ENCODE data around the gene TMEM128.

TMEM128 gene

GRCh38 chr4:4248029-4248884 lies at the start of gene TMEM128:
Gene TMEM128 (minus strand): TSS chr4:4248223. CDS start chr4:4248202, 21 bp downstream.
- H3K36me3 Mint-ChIP-seq (ENCODE audit: insufficient read depth) = peaks cover 18% of the 10 kb centered on the region
- DNase-seq (ENCODE audit: low spot score in 2 of 2) = peak; percentile 87 to 88
- peak within 1 kb of the TSS; percentile 96 for H3K4me3 Mint-ChIP-seq
- peaks cover 28% of the 10 kb centered on the region for H3K4me1 Mint-ChIP-seq
- peak; percentile 95 for ATAC-seq (replicated peaks; ENCODE audit: extremely low read depth, poor library complexity, severe bottlenecking)
- no peaks in the 10 kb centered on the region for H3K27me3 Mint-ChIP-seq
- H3K9me3 Mint-ChIP-seq = no peaks in the 10 kb centered on the region
- peak within 1 kb of the TSS; percentile 98 for H3K27ac Mint-ChIP-seq (ENCODE audit: low read depth)

DNA sequence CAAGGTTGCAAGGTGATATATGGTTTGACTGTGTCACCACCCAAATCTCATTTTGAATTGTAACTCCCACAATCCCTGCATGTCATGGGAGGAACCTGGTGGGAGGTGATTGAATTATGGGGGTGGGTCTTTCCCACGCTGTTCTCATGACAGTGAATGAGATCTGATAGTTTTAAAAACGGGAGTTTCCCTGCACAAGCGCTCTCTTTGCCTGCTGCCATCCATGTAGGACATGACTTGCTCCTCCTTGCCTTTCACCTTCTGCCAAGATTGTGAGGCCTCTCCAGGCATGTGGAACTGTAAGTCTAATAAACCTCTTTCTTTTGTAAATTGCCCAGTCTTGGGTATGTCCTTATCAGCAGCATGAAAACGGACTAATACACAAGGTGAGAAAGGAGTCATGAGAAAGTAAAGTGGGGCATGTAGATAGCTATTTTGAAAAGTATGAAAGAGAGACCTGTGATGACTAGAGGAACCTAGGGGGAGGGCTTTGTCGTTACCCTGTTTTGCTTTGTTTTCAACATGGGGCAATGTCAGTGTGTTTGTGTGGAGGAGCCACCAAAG lies 48.3 kb upstream of the TMEM128 start:
- ATAC-seq (replicated peaks; ENCODE audit: extremely low read depth, poor library complexity, severe bottlenecking) (no peak), DNase-seq (ENCODE audit: low spot score in 2 of 2) (no peak)
- Mint-ChIP-seq H3K27ac (ENCODE audit: low read depth) (peak overlapping the region; percentile 1), H3K27me3 (no peaks in the 10 kb centered on the region), H3K9me3 (no peaks in the 10 kb centered on the region), H3K4me1 (peaks cover 50% of the 10 kb centered on the region), H3K36me3 (ENCODE audit: insufficient read depth) (peaks cover 13% of the 10 kb centered on the region), H3K4me3 (no peak overlapping the region)

DNA sequence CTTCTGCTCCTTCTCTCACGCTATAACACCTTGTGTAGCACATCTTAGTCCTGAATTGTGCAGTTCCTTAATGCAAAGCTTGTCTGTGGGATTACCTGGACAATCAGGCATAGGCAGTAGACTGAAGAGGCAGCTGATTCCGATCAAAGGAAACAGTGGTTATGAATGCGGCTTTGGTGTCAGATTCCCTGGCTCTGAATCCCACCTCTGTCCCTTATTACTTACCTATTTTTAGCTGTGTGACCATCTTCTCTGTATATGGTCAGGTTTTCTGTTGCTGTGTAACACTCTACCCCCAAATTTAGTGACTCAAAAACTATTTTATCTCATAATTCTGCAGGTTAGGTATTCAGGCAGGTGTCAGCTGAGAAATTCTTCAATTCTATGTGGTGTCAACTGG lies 45.3 kb upstream of the TMEM128 start:
- no peak overlapping the region for H3K4me3 Mint-ChIP-seq
- ATAC-seq (replicated peaks; ENCODE audit: extremely low read depth, poor library complexity, severe bottlenecking) (no peak), DNase-seq (ENCODE audit: low spot score in 2 of 2) (no peak)
- no peak overlapping the region for H3K27ac Mint-ChIP-seq (ENCODE audit: low read depth)
- no peaks in the 10 kb centered on the region for H3K9me3 Mint-ChIP-seq
- peaks cover 13% of the 10 kb centered on the region for H3K36me3 Mint-ChIP-seq (ENCODE audit: insufficient read depth)
- H3K4me1 Mint-ChIP-seq = peaks cover 70% of the 10 kb centered on the region
- no peaks in the 10 kb centered on the region for H3K27me3 Mint-ChIP-seq

- no peaks in the 10 kb centered on the region for H3K9me3 Mint-ChIP-seq
- DNase-seq (ENCODE audit: low spot score in 2 of 2) (peak; percentile 96 to 98), ATAC-seq (replicated peaks; ENCODE audit: extremely low read depth, poor library complexity, severe bottlenecking) (peak; percentile 90)
- peak within 1 kb of the TSS; percentile 98 for H3K4me3 Mint-ChIP-seq
- peaks cover 73% of the 10 kb centered on the region for H3K4me1 Mint-ChIP-seq
- peak within 1 kb of the TSS; percentile 92 for H3K27ac Mint-ChIP-seq (ENCODE audit: low read depth)
- H3K27me3 Mint-ChIP-seq = no peaks in the 10 kb centered on the region
- H3K36me3 Mint-ChIP-seq (ENCODE audit: insufficient read depth) = peaks cover 20% of the 10 kb centered on the region
Measured at GRCh38 chr4:4289941-4290850, 42.2 kb upstream of the TMEM128 start, which contains the start of the genes LYAR and ZBTB49. Gene LYAR (minus strand): TSS chr4:4290154. CDS start chr4:4283742, 6,412 bp downstream. Gene ZBTB49 (plus strand): TSS chr4:4290251. CDS start chr4:4299946, 9,695 bp downstream.

GRCh38 chr4:4289597-4289940 lies 41.5 kb upstream of the TMEM128 start:
- DNase-seq (ENCODE audit: low spot score in 2 of 2) (no peak), ATAC-seq (replicated peaks; ENCODE audit: extremely low read depth, poor library complexity, severe bottlenecking) (peak; percentile 13)
- H3K4me3 Mint-ChIP-seq = peak overlapping the region; percentile 98
- no peaks in the 10 kb centered on the region for H3K9me3 Mint-ChIP-seq
- H3K27ac Mint-ChIP-seq (ENCODE audit: low read depth) = peak overlapping the region; percentile 92
- H3K4me1 Mint-ChIP-seq = peaks cover 70% of the 10 kb centered on the region
- peaks cover 26% of the 10 kb centered on the region for H3K36me3 Mint-ChIP-seq (ENCODE audit: insufficient read depth)
- H3K27me3 Mint-ChIP-seq = no peaks in the 10 kb centered on the region

- H3K4me1 Mint-ChIP-seq = peaks cover 70% of the 10 kb centered on the region
- no peak for DNase-seq (ENCODE audit: low spot score in 2 of 2)
- no peaks in the 10 kb centered on the region for H3K9me3 Mint-ChIP-seq
- ATAC-seq (replicated peaks; ENCODE audit: extremely low read depth, poor library complexity, severe bottlenecking) = no peak
- peak overlapping the region; percentile 92 for H3K27ac Mint-ChIP-seq (ENCODE audit: low read depth)
- peaks cover 31% of the 10 kb centered on the region for H3K36me3 Mint-ChIP-seq (ENCODE audit: insufficient read depth)
- peak overlapping the region; percentile 98 for H3K4me3 Mint-ChIP-seq
- H3K27me3 Mint-ChIP-seq = no peaks in the 10 kb centered on the region
Measured at GRCh38 chr4:4289055-4289454, 41.0 kb upstream of the TMEM128 start.

DNA sequence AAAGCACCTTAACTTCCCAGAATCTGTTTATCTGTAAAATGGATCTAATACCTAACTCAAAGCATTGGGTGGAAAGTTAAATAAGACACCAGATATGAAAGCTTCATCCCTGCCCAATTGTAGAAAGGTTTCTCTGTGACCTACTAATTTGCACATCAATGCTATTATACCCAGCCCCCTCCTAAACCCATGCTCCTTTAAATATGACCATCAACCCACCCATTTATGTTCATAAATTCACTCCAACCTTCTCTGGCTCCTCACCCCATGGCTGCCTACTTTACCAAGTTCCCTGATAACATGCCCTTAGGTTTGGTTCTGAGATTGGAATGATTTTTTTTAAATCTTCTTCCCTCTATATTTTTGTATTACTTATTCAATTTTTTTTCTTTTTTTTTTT lies 40.1 kb upstream of the TMEM128 start:
- Mint-ChIP-seq H3K4me3 (peak overlapping the region; percentile 98), H3K4me1 (peaks cover 64% of the 10 kb centered on the region), H3K36me3 (ENCODE audit: insufficient read depth) (peaks cover 37% of the 10 kb centered on the region), H3K27me3 (no peaks in the 10 kb centered on the region), H3K27ac (ENCODE audit: low read depth) (peak overlapping the region; percentile 92), H3K9me3 (no peaks in the 10 kb centered on the region)
- ATAC-seq (replicated peaks; ENCODE audit: extremely low read depth, poor library complexity, severe bottlenecking) (no peak), DNase-seq (ENCODE audit: low spot score in 2 of 2) (no peak)

GRCh38 chr4:4284827-4285618 lies 37.0 kb upstream of the TMEM128 start:
- Mint-ChIP-seq H3K27ac (ENCODE audit: low read depth) (no peak overlapping the region), H3K27me3 (no peaks in the 10 kb centered on the region), H3K36me3 (ENCODE audit: insufficient read depth) (peaks cover 57% of the 10 kb centered on the region), H3K9me3 (no peaks in the 10 kb centered on the region), H3K4me1 (peaks cover 58% of the 10 kb centered on the region), H3K4me3 (no peak overlapping the region)
- DNase-seq (ENCODE audit: low spot score in 2 of 2) = no peak
- ATAC-seq (replicated peaks; ENCODE audit: extremely low read depth, poor library complexity, severe bottlenecking) = no peak

GRCh38 chr4:4281787-4282186 lies 33.8 kb upstream of the TMEM128 start:
- Mint-ChIP-seq H3K9me3 (no peaks in the 10 kb centered on the region), H3K27ac (ENCODE audit: low read depth) (peak overlapping the region; percentile 23), H3K36me3 (ENCODE audit: insufficient read depth) (peaks cover 69% of the 10 kb centered on the region), H3K4me3 (no peak overlapping the region), H3K4me1 (peaks cover 33% of the 10 kb centered on the region), H3K27me3 (no peaks in the 10 kb centered on the region)
- DNase-seq (ENCODE audit: low spot score in 2 of 2) (no peak), ATAC-seq (replicated peaks; ENCODE audit: extremely low read depth, poor library complexity, severe bottlenecking) (no peak)

DNA sequence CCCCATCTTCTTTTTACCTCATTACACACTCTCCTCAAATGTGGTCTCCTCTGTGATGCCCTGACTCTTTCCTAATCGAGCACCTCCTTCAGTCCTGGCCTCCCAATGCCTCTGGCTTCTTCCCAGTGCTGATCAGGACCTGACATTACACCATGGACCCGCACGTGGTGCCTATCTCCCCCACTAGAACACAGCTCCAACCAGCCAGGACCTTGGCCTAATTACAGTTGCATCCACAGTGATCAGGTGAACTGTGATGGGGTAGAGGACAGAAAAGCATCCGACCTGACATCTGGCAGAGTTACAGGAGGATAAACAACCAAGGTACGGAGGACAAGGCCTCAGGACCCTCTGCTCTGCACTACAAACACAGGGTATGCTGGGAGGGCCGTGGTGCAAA lies 29.5 kb upstream of the TMEM128 start:
- Mint-ChIP-seq H3K27me3 (no peaks in the 10 kb centered on the region), H3K4me1 (peaks cover 29% of the 10 kb centered on the region), H3K27ac (ENCODE audit: low read depth) (peak overlapping the region; percentile 61), H3K9me3 (no peaks in the 10 kb centered on the region), H3K4me3 (no peak overlapping the region), H3K36me3 (ENCODE audit: insufficient read depth) (peaks cover 62% of the 10 kb centered on the region)
- ATAC-seq (replicated peaks; ENCODE audit: extremely low read depth, poor library complexity, severe bottlenecking) (no peak), DNase-seq (ENCODE audit: low spot score in 2 of 2) (no peak)

GRCh38 chr4:4274226-4274625 lies 26.2 kb upstream of the TMEM128 start:
- Mint-ChIP-seq H3K9me3 (no peaks in the 10 kb centered on the region), H3K27ac (ENCODE audit: low read depth) (peak overlapping the region; percentile 98), H3K36me3 (ENCODE audit: insufficient read depth) (peaks cover 55% of the 10 kb centered on the region), H3K4me1 (peaks cover 52% of the 10 kb centered on the region), H3K4me3 (no peak overlapping the region), H3K27me3 (no peaks in the 10 kb centered on the region)
- no peak for ATAC-seq (replicated peaks; ENCODE audit: extremely low read depth, poor library complexity, severe bottlenecking)
- no peak for DNase-seq (ENCODE audit: low spot score in 2 of 2)

- Mint-ChIP-seq H3K9me3 (no peaks in the 10 kb centered on the region), H3K27ac (ENCODE audit: low read depth) (peak overlapping the region; percentile 98), H3K36me3 (ENCODE audit: insufficient read depth) (peaks cover 51% of the 10 kb centered on the region), H3K4me1 (peaks cover 56% of the 10 kb centered on the region), H3K27me3 (no peaks in the 10 kb centered on the region), H3K4me3 (no peak overlapping the region)
- ATAC-seq (replicated peaks; ENCODE audit: extremely low read depth, poor library complexity, severe bottlenecking) (no peak), DNase-seq (ENCODE audit: low spot score in 2 of 2) (no peak)
Measured at GRCh38 chr4:4271912-4272311, 23.9 kb upstream of the TMEM128 start.

Measured in central memory CD8-positive, alpha-beta T cell (primary cell).